Erythroblast (primary cell): ENCODE measurements around the gene HHIPL2.

ENCODE experiments used
- DNase-seq, 2 experiments: peaks; one replicate each; lab custom pipeline; 2025; lab: John Stamatoyannopoulos, UW
- GATA1 ChIP-seq: IDR thresholded peaks from 2 replicates; pipeline ENCODE4 v1.6.1; 2011; ENCODE audit warnings: low read depth, mild to moderate bottlenecking, control low read depth, low read length, moderate library complexity
- POLR2A ChIP-seq: IDR thresholded peaks from 2 replicates; pipeline ENCODE4 v1.6.1; 2011; ENCODE audit warnings: mild to moderate bottlenecking, low read length

Gene HHIPL2

GRCh38 chr1:222557148-222557547 lies 9.2 kb upstream of the HHIPL2 start:
- DNase-seq: no peak
- TF ChIP-seq POLR2A (no peak), GATA1 (no peak)

DNA sequence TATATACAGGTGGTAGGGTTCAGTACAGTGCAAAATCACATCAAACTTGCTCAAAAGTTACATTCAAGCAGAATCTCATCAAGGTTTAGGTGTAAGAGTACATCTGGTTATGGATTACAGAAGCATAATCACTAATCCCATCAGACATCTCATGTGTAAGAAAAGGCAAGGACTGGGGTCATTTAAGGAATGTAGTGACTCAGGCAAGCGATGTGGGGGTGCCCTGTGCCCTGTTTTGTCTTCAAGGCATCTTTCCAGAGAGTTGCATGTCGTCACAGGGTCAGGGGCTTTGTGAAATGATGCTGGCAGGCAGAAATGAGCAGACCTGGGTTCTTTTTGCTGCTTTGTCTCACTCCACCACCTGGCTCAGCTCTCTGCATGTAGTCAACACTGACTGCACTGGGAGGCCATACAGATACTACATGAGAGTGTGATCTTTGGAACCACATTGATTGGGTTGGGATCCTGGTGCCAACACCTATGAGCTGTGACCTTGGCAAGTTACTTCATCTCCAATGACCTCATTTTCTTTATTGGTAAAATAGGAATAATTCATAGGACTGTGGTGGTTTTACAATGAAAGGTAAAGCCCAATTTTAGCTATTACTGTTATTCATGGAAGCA lies 8.2 kb upstream of the HHIPL2 start:
- TF ChIP-seq POLR2A (no peak), GATA1 (no peak)
- no peak for DNase-seq

- DNase-seq: no peak
- TF ChIP-seq POLR2A: no peak
- no peak for TF ChIP-seq GATA1
Measured at GRCh38 chr1:222554177-222554576, 6.3 kb upstream of the HHIPL2 start.

GRCh38 chr1:222552882-222553281 lies 5.0 kb upstream of the HHIPL2 start:
- DNase-seq: no peak
- TF ChIP-seq POLR2A: no peak
- TF ChIP-seq GATA1: no peak

DNA sequence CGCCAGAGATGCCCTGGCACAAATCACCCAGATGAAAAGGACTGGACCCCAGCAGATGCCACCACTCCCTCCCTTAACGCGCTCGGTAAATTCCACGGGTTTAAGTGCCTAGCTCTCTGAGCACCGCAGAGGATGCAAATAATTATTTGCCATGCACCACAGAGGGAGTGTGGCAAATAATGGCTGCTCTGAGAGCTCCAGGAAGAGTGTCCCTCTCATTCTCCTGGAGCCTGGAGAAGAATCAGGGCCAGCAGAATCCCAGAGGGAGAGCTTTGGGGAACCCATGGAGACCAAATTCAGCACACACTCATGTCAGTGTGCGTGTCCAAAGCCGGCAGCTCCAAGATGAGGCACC lies 667 bp downstream of the HHIPL2 start:
- DNase-seq: no peak
- TF ChIP-seq GATA1 (no peak), POLR2A (no peak)

DNA sequence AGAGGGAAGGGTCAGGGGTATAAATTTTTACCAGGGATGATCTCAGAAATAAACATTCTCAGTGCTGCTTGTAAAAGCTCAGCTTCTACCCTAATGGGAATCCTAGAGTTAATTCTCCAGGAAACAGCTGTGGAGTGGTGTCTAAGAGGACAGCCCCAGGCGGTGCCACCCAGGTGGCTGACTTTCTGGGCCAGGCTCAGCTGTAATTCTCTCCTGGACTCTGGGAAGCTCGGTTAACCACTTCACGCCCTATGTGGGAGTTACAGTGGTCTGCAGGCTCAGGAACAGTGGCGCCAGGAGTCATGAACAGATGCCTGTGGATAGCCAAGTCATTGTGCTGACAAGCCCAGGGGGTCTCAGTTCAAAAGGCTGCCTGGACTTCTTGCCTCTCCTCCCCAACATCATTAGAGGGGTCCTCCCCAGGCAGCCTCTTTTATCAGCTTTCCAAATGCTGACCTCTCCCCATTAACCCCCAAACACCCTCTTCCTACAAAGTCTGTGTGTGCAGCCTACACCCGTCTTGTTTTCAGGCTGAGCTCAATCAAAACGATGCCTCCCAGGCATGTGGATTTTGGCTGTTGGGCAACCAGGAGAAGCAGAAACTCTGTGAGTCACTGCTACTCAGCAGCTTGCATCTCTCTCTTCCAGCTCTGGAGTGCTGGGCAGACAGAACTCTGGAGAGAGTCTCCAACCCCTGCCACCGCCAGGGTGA lies 1.2 kb downstream of the HHIPL2 start:
- no peak for TF ChIP-seq POLR2A
- TF ChIP-seq GATA1: no peak
- no peak for DNase-seq

DNA sequence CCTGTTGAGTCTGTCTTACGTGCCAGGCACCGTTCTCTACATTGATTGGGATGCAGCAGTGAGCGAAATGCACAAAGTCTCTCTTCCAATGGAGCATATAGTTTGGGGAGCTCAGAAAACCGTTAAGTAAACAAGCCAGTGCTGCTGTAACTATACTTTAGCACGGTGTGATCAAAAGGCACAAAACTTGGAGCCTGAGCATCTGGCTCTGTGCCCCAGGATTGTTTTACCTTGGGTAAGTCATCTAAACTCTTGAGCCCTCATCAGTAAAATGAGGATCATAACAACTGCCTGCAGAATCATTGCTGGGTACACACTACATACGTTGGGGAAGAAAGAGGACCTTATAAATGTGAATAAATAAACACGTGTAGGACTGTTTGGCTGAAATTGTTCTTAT lies 1.8 kb downstream of the HHIPL2 start:
- TF ChIP-seq POLR2A (no peak), GATA1 (no peak)
- no peak for DNase-seq

DNA sequence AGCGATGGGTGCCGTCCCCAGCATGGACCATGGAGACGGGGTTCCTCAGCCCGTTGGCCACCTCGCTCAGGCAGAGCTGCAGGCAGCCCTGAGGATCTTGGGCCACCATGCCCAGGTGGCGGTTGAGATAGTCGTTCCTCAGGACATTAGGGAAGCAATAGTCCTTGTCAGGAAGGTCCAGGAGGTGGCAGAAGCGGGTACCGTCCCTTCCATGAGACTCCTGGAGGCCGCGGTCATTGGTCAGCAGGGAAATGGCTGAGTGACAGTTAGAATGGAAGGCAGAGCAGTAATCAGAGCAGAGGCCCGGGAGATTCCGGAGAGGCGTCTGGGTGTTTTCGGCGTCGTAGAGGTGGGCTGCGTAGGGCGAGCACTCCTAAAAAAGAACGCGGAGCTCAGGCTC lies 4.1 kb downstream of the HHIPL2 start:
- TF ChIP-seq POLR2A (no peak), GATA1 (no peak)
- DNase-seq: no peak

- TF ChIP-seq GATA1: no peak
- TF ChIP-seq POLR2A: no peak
Measured at GRCh38 chr1:222540598-222540995, 7.3 kb downstream of the HHIPL2 start.

DNA sequence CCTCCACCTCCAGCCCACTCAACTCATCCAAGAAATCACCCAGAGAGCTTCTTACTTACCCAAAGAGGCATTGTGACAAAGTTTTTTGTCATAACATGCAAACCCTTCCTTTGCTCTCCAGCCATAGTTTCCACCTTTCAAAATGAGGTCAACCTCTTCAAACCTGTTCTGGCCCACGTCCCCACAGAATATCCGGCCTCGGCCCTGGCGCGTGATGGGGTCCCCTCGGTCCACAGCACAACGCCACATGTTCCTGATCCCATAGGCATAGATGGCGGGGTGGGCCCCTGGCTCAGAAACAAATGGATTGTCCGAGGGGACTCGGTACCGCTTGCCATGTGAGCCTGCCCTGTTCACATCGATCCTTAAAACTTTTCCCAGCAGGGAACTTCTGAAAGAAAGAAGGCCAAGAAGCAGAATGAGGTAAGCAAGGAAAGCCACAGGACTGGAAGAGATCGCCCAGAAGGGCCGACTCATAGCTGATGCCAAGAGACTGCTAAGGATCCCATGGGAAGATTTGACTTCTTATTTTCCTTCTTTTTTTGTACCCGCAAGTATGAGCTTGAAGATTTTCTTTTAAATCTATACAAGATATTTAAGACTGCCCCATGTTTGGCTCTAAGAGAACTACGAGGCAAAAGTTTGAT lies 7.8 kb downstream of the HHIPL2 start:
- DNase-seq: no peak
- TF ChIP-seq GATA1: no peak
- no peak for TF ChIP-seq POLR2A

More at GRCh38 chr1:222540598-222540995, 7.3 kb downstream of the HHIPL2 start:
- no peak for DNase-seq

DNA sequence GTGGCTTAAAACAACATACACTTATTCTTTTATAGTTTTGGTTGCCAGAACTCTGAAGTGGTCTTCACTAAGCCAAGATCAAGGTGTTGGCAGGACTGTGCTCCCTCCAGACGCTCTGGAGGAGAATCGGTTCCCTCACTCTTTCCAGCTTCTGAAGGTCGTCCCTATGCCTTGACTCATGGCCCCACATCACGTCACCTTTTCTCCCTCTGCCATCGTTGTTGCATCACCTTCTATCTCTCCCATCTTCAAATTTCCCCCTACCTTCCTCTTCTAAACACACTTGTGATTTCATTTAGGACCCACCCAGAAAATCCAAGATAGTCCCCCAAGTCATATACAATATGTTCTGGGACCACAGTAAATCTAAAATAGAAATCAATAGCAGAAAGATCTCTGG lies 12.4 kb downstream of the HHIPL2 start:
- no peak for DNase-seq
- TF ChIP-seq GATA1 (no peak), POLR2A (no peak)

DNA sequence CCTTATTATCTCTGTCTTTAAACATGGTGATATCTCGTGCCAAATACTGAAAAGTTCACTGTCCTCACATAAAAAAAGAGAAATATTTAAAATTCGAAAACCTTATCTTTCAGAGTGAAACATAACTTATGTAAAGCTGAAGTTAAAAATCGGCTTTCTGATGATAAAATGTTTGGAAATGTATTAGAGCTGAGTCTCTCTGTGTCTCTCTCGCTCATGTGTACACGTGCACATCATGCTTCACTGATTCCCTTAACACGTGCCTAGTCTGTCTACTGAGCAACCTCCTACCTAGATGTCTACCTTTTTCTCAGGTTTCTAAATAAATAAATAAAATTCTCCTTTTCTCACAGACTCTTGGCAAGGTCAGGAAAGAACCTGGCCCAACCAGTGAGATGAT lies 17.1 kb downstream of the HHIPL2 start:
- DNase-seq: no peak
- TF ChIP-seq GATA1: no peak
- TF ChIP-seq POLR2A: no peak

DNA sequence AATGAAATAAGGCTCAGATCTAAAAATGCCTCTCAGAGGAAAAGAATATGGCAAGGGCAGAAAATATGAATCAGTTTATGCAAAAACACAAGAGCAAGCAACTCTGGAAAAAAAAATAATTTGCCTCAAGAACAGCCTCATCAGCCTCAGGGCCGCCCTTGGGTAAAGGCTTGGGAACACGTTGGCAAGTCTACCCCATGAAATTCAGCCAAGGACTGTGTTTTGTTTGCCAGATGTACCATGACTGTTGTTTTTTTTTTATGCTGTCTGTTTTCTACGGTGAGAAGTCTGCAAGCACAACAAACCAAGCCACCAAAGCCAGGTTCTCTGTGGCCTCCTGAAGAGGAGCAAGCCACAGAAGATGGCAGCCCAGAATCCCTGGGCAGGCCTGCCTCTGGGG lies 18.0 kb downstream of the HHIPL2 start:
- no peak for DNase-seq
- TF ChIP-seq GATA1: no peak
- no peak for TF ChIP-seq POLR2A

DNA sequence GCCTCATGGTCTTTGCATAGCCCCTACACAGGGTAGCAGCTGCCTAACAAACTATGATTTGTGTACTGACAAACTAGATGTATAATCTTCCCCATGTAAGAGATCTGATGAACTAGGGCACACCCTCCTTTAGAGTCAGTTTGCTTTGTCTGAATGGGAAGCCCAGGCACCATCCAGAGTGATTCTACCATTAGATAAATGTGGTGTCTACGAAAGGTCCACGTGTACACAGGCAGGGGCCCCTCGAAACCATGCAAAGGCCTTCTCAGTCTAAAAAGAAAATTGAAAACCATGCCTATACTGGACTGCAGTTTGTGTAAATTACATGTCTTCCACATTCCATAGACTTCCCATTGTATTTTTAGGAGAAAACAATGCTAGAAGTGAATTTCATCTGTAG lies 18.7 kb downstream of the HHIPL2 start:
- TF ChIP-seq POLR2A (no peak), GATA1 (no peak)
- no peak for DNase-seq
